DND-41 (cell line): Measurements from ENCODE around the gene OPCML.

Experiments
- ATAC-seq: fragments of 200-7000 bp; cut with Tn5 transposase; 3 replicates; pipeline ENCODE4 v1.9.1; 2021; ENCODE audit warnings: low read depth; ENCODE audit not compliant: insufficient read depth
- DNase-seq: peaks from one replicate; pipeline ENCODE4 v3.0.0-alpha.2; 2020
- H2AFZ ChIP-seq: 2 replicates; pipeline ENCODE4 v1.6.0; 2012; ENCODE audit warnings: low read depth, low read length
- H3K27ac ChIP-seq: 2 replicates; pipeline ENCODE4 v1.5.1; 2012; ENCODE audit warnings: low read length, inconsistent platforms
- H3K27me3 ChIP-seq: fragments of 200-600 bp; sonication (generic); 2 replicates; pipeline ENCODE4 v1.6.0; 2012; ENCODE audit warnings: low read length, mild to moderate bottlenecking, inconsistent platforms; ENCODE audit not compliant: insufficient read depth, poor library complexity
- H3K36me3 ChIP-seq: 2 replicates; pipeline ENCODE4 v1.5.1; 2012; ENCODE audit warnings: low read length, inconsistent platforms; ENCODE audit not compliant: insufficient read depth
- H3K4me1 ChIP-seq: 2 replicates; pipeline ENCODE4 v1.5.1; 2012; ENCODE audit warnings: mild to moderate bottlenecking, low read length; ENCODE audit not compliant: insufficient read depth
- H3K4me2 ChIP-seq: 2 replicates; pipeline ENCODE4 v1.6.0; 2012; ENCODE audit warnings: mild to moderate bottlenecking, moderate library complexity, low read length, inconsistent platforms; ENCODE audit not compliant: insufficient read depth
- H3K4me3 ChIP-seq, 2 experiments: fragments of 200-600 bp in 1 of 2; shearing (Covaris generic) in 1 of 2; 2 replicates each; pipeline ENCODE4 v1.5.1; 2012 to 2016; ENCODE audit warnings: inconsistent platforms in 2 of 2, low read length in 2 of 2, mild to moderate bottlenecking in 2 of 2, low read depth in 1 of 2, moderate library complexity in 1 of 2
- H3K79me2 ChIP-seq: 2 replicates; pipeline ENCODE4 v1.6.0; 2012; ENCODE audit warnings: low read length, inconsistent platforms; ENCODE audit not compliant: insufficient read depth
- H3K9ac ChIP-seq: 2 replicates; pipeline ENCODE4 v1.6.0; 2012; ENCODE audit warnings: low read depth, mild to moderate bottlenecking, inconsistent platforms, low read length, moderate library complexity
- H3K9me3 ChIP-seq: 2 replicates; pipeline ENCODE4 v1.5.1; 2012; ENCODE audit warnings: low read length, moderate library complexity, mild to moderate bottlenecking, inconsistent platforms; ENCODE audit not compliant: insufficient read depth, severe bottlenecking
- H4K20me1 ChIP-seq: 2 replicates; pipeline ENCODE4 v1.6.0; 2012; ENCODE audit warnings: low read length; ENCODE audit not compliant: insufficient read depth
- CTCF ChIP-seq: IDR thresholded peaks from 2 replicates; pipeline ENCODE4 v1.5.1; 2012; ENCODE audit warnings: borderline replicate concordance, low read length, moderate library complexity, mild to moderate bottlenecking; ENCODE audit not compliant: poor library complexity, severe bottlenecking; ENCODE audit errors: extremely low read depth
- EZH2 ChIP-seq: IDR thresholded peaks from 3 replicates; pipeline ENCODE4 v1.6.1; 2012; ENCODE audit warnings: borderline replicate concordance, low read depth, mild to moderate bottlenecking, moderate library complexity, low read length, inconsistent platforms; ENCODE audit not compliant: severe bottlenecking

The OPCML gene

GRCh38 chr11:133300666-133301065 is 231.6 kb downstream of the OPCML start:
- Histone ChIP-seq H4K20me1 (no peaks in the 10 kb centered on the region), H3K9ac (no peak overlapping the region), H3K36me3 (no peaks in the 10 kb centered on the region), H3K79me2 (no peaks in the 10 kb centered on the region), H3K9me3 (no peaks in the 10 kb centered on the region), H3K27ac (no peak overlapping the region), H3K27me3 (peaks cover 5% of the 10 kb centered on the region), H3K4me1 (no peaks in the 10 kb centered on the region), H2AFZ (no peak overlapping the region), H3K4me2 (no peak overlapping the region), H3K4me3 (no peak overlapping the region)
- no peak for ATAC-seq
- DNase-seq: no peak
- TF ChIP-seq EZH2 (no peak), CTCF (no peak)

- DNase-seq: no peak
- Histone ChIP-seq H3K4me1 (no peaks in the 10 kb centered on the region), H4K20me1 (no peaks in the 10 kb centered on the region), H3K9ac (no peak overlapping the region), H3K4me3 (no peak overlapping the region), H2AFZ (no peak overlapping the region), H3K36me3 (no peaks in the 10 kb centered on the region), H3K4me2 (no peak overlapping the region), H3K79me2 (no peaks in the 10 kb centered on the region), H3K9me3 (no peaks in the 10 kb centered on the region), H3K27me3 (peaks cover 7% of the 10 kb centered on the region), H3K27ac (no peak overlapping the region)
- TF ChIP-seq EZH2 (no peak), CTCF (no peak)
- no peak for ATAC-seq
Observed at GRCh38 chr11:133291780-133292179, 240.5 kb downstream of the OPCML start.

GRCh38 chr11:133285359-133285758 is 246.9 kb downstream of the OPCML start:
- Histone ChIP-seq H3K9ac (no peak overlapping the region), H3K79me2 (no peaks in the 10 kb centered on the region), H3K27ac (no peak overlapping the region), H3K4me2 (no peak overlapping the region), H3K27me3 (peaks cover 6% of the 10 kb centered on the region), H3K36me3 (no peaks in the 10 kb centered on the region), H2AFZ (no peak overlapping the region), H3K4me1 (no peaks in the 10 kb centered on the region), H3K9me3 (no peaks in the 10 kb centered on the region), H3K4me3 (no peak overlapping the region), H4K20me1 (no peaks in the 10 kb centered on the region)
- DNase-seq (no peak), ATAC-seq (no peak)
- no peak for TF ChIP-seq CTCF
- no peak for TF ChIP-seq EZH2

GRCh38 chr11:133284156-133284555 is 248.1 kb downstream of the OPCML start:
- no peak overlapping the region for H3K27ac ChIP-seq
- no peak for DNase-seq
- no peaks in the 10 kb centered on the region for H3K9me3 ChIP-seq
- no peak for ATAC-seq
- no peaks in the 10 kb centered on the region for H4K20me1 ChIP-seq
- no peaks in the 10 kb centered on the region for H3K4me1 ChIP-seq
- H3K4me3 ChIP-seq: no peak overlapping the region
- H3K79me2 ChIP-seq: no peaks in the 10 kb centered on the region
- H3K36me3 ChIP-seq: no peaks in the 10 kb centered on the region
- peaks cover 8% of the 10 kb centered on the region for H3K27me3 ChIP-seq
- TF ChIP-seq CTCF (no peak), EZH2 (no peak)
- H3K4me2 ChIP-seq: no peak overlapping the region
- H2AFZ ChIP-seq: no peak overlapping the region
- no peak overlapping the region for H3K9ac ChIP-seq
